ACC112 (cell line): ENCODE data around the gene DEPP1.

Experiments used
- H2AFZ ChIP-seq: fragments of 200-600 bp; sonication (generic); one replicate; pipeline ENCODE4 v1.6.0; 2017; ENCODE audit warnings: antibody characterized with exemption, low read length; ENCODE audit not compliant: unreplicated experiment
- H3K27ac ChIP-seq: fragments of 200-600 bp; sonication (generic); 2 replicates; pipeline ENCODE4 v1.5.1; 2014; ENCODE audit warnings: low read depth, mild to moderate bottlenecking, antibody characterized with exemption, low read length, moderate library complexity
- H3K27me3 ChIP-seq: fragments of 200-600 bp; sonication (generic); 2 replicates; pipeline ENCODE4 v1.6.1; 2014; ENCODE audit warnings: mild to moderate bottlenecking, antibody characterized with exemption, low read length, moderate library complexity, mixed read lengths; ENCODE audit not compliant: insufficient read depth
- H3K36me3 ChIP-seq: fragments of 200-600 bp; sonication (generic); 2 replicates; pipeline ENCODE4 v1.6.1; 2016; ENCODE audit warnings: mild to moderate bottlenecking, antibody characterized with exemption, low read length, moderate library complexity, mixed read lengths; ENCODE audit not compliant: insufficient read depth
- H3K4me1 ChIP-seq: fragments of 200-600 bp; sonication (generic); one replicate; pipeline ENCODE4 v1.6.1; 2016; ENCODE audit warnings: low read length, mixed read lengths; ENCODE audit not compliant: insufficient read depth, unreplicated experiment, control insufficient read depth
- H3K4me3 ChIP-seq: fragments of 200-600 bp; sonication (generic); 2 replicates; pipeline ENCODE4 v1.5.1; 2014; ENCODE audit warnings: mild to moderate bottlenecking, low read depth, low read length
- H3K79me2 ChIP-seq: fragments of 200-600 bp; sonication (generic); one replicate; pipeline ENCODE4 v1.6.0; 2016; ENCODE audit warnings: low read length; ENCODE audit not compliant: control insufficient read depth, unreplicated experiment, insufficient read depth

The DEPP1 gene

DNA sequence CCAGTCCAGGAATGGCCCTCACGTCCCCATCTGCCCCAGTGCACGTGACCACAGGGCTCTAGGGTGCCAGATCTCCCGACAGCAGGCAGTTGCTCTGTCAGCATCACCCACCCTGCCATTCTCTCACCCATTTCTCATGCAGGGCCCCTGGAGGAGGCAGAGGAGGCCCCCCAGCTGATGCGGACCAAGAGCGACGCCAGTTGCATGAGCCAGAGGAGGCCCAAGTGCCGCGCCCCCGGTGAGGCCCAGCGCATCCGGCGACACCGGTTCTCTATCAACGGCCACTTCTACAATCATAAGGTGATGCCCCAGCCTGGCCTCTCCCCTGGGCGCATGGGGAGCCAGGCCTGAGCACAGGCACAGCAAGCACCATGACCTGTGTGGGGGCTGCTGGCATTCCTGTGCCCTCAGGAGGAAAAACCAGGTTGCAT lies 6.1 kb upstream of the DEPP1 start:
- peaks cover 34% of the 10 kb centered on the region for H3K4me1 ChIP-seq
- no peak overlapping the region for H3K27ac ChIP-seq
- H3K79me2 ChIP-seq, result no peaks in the 10 kb centered on the region
- no peaks in the 10 kb centered on the region for H3K36me3 ChIP-seq
- no peak overlapping the region for H3K4me3 ChIP-seq
- no peaks in the 10 kb centered on the region for H3K27me3 ChIP-seq
- H2AFZ ChIP-seq, result no peak overlapping the region

GRCh38 chr10:44983895-44984278 lies 5.3 kb upstream of the DEPP1 start:
- Histone ChIP-seq H3K79me2 (no peaks in the 10 kb centered on the region), H3K4me1 (peaks cover 39% of the 10 kb centered on the region), H3K36me3 (no peaks in the 10 kb centered on the region), H3K4me3 (no peak overlapping the region), H2AFZ (no peak overlapping the region), H3K27ac (no peak overlapping the region), H3K27me3 (no peaks in the 10 kb centered on the region)

DNA sequence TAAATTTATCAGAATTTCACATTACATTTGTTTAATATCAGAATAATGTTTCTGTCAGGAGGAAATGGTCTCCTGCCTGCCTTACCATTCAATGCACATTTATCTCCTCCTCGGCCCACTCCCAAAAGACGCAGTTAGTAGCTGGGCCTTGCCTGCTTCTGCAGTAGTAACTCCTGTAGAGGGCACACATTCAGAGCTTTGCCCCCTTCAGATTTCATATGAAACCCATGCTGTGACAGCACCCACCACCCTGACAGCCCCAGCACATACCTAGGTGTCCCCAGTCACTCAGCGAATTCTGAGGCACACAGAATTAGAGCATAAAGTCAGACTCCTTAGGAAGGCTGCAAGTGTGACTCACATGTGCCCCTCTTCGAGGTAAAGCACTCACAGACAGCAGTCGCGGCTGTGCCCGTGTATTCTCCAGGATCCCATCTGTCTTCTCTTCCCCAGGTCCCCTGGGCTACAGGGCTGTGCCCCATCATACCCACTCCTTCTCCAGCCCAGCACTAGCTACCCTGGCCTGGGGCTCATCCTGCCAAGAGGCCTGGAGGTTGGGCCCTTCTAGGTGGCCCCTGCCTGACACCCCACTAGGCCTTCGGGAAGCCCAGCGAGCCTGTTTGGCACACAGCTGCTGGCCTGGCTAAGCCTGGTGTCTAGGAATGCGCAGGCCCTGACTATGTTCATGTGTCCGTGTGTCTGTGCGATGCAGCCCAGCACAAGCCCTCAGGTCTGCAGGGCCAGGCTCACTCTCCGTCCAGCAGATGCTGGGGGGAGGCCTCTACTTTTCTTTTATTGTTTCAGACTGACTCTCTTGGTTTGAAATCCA lies 4.7 kb upstream of the DEPP1 start:
- Histone ChIP-seq H3K4me1 (peaks cover 41% of the 10 kb centered on the region), H2AFZ (no peak overlapping the region), H3K27me3 (no peaks in the 10 kb centered on the region), H3K36me3 (no peaks in the 10 kb centered on the region), H3K79me2 (no peaks in the 10 kb centered on the region), H3K27ac (no peak overlapping the region), H3K4me3 (no peak overlapping the region)

DNA sequence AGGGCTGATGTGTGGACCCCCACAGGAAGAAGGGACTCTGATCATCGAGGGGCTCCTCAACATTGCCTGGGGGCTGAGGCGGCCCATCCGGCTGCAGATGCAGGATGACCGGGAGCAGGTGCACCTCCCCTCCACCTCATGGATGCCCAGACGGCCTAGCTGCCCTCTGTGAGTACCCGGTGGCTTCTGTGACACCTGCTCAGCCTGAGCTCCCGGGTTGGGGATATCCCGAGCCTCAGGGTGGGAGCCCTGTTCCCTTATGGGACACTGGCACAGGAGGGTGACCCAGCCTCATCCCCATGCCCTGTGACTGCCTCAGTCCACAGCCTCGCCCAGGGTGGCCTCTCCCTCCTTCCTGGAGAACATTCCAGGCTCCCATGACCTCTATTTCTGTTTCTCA lies 3.9 kb upstream of the DEPP1 start:
- Histone ChIP-seq H3K79me2 (peaks cover 4% of the 10 kb centered on the region), H3K4me3 (no peak overlapping the region), H3K36me3 (no peaks in the 10 kb centered on the region), H3K27me3 (no peaks in the 10 kb centered on the region), H3K27ac (peak overlapping the region; percentile 91; the same call in 1 of the 2 replicates), H3K4me1 (peaks cover 49% of the 10 kb centered on the region), H2AFZ (no peak overlapping the region)

DNA sequence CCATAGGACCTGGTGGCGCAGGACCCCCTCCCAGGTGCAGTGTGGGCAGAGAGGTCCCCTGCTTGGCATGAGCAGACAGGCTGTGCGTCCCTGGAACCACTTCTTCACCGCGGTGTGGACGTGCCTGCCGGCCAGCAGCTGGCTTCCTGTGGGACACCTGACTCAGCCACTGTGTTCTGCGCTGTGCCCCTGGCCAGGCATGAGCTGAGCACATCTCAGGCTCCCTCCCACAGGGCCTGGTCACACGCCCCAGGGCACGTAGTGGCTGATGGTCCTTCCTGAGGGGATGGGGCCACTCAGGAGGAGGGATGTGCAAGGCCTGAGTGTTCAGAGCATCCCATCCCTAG lies 3.5 kb upstream of the DEPP1 start:
- Histone ChIP-seq H3K27ac (peak overlapping the region; percentile 91), H3K4me1 (peaks cover 53% of the 10 kb centered on the region), H2AFZ (no peak overlapping the region), H3K79me2 (peaks cover 6% of the 10 kb centered on the region), H3K4me3 (no peak overlapping the region), H3K36me3 (no peaks in the 10 kb centered on the region), H3K27me3 (no peaks in the 10 kb centered on the region)

DNA sequence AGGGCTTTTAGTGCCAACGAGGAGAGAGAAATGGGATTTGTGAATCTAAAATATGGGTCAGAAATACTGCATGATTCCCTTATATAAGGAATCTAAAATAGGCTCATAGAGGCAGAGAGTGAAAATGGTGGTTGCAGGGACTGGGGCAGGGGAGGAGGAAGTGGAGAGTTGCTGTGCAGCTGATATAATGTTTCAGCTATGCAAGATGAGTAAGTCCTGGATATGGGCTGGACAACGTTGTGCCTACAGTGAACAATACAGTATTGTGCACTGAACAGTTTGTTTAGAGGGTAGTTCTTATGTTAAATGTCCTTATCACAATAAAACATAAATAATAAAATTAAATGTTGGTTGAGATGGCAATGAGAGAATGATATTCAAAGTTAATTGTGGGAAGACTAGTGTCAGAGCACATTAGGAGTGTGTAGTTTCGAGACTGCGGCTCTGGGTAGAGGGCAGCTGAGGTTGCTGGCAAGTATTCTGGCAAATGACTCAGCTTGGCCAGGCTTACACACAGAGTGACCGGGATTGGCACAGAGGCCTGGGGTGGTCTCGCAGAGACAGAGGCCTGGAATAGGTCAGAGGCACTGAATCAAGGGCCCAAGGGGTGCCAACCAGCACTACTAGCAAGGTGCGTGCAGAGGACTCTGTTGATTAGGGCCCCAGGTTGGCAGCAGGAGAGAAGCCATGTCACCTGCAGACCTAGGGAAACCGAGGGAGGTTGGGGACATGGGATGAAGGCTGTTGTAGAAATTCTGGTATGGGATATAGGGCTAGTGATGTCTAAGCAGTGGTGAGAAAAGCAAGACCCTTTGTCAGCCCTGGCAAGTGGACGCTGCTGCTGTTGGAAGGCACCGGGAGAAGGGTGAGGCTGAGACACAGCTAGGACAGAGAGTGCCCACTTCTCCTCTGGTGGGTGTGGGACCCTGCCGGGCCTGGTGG lies 2.8 kb upstream of the DEPP1 start:
- peak overlapping the region; percentile 33 for H2AFZ ChIP-seq
- H3K27ac ChIP-seq, result peak overlapping the region; percentile 91
- H3K4me3 ChIP-seq, result peak overlapping the region; percentile 41

GRCh38 chr10:44980309-44981171 lies 1.9 kb upstream of the DEPP1 start:
- peaks cover 63% of the 10 kb centered on the region for H3K4me1 ChIP-seq
- peak overlapping the region; percentile 18 for H2AFZ ChIP-seq
- H3K27me3 ChIP-seq, result no peaks in the 10 kb centered on the region
- peak overlapping the region; percentile 91 for H3K27ac ChIP-seq
- H3K4me3 ChIP-seq, result peak overlapping the region; percentile 41
- no peaks in the 10 kb centered on the region for H3K36me3 ChIP-seq
- H3K79me2 ChIP-seq, result peaks cover 10% of the 10 kb centered on the region

More for the DNA sequence above, 2.8 kb upstream of the DEPP1 start:
- H3K36me3 ChIP-seq, result no peaks in the 10 kb centered on the region
- H3K4me1 ChIP-seq, result peaks cover 54% of the 10 kb centered on the region
- no peaks in the 10 kb centered on the region for H3K27me3 ChIP-seq
- H3K79me2 ChIP-seq, result peaks cover 10% of the 10 kb centered on the region

- Histone ChIP-seq H3K4me3 (no peak overlapping the region), H2AFZ (no peak overlapping the region), H3K27ac (peak overlapping the region; percentile 20), H3K79me2 (peaks cover 10% of the 10 kb centered on the region), H3K4me1 (peaks cover 68% of the 10 kb centered on the region), H3K27me3 (no peaks in the 10 kb centered on the region), H3K36me3 (no peaks in the 10 kb centered on the region)
Observed at GRCh38 chr10:44979281-44980191, 927 bp upstream of the DEPP1 start.

DNA sequence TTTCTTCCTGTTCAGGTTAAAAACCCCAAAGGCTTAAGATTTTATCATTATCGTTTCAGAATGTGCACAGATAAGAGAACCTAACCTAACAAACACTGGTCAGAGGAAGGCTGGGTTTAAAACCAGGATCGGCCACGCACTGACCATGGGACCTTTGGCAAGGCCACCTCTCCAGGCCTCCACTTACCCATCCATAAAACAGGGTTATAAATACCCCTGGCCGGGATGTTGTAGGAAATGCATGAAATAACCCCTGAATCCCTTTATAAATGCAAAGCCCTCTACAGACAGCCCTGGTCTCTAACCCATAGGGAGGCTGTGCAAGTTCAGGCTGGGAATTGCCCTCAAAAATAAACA lies 418 bp downstream of the DEPP1 start:
- no peak overlapping the region for H3K27ac ChIP-seq
- peaks cover 73% of the 10 kb centered on the region for H3K4me1 ChIP-seq
- H3K36me3 ChIP-seq, result no peaks in the 10 kb centered on the region
- H3K27me3 ChIP-seq, result no peaks in the 10 kb centered on the region
- H3K4me3 ChIP-seq, result peak overlapping the region; percentile 79
- H2AFZ ChIP-seq, result no peak overlapping the region
- H3K79me2 ChIP-seq, result peaks cover 10% of the 10 kb centered on the region
